Activated CD8-positive, alpha-beta T cell treated with anti-CD3 and anti-CD28 coated beads, Interleukin-2, amount 10 ng/mL, durations not matched to agents 7 days and 5 days (primary cell): ENCODE results near the gene PITPNB. TPM values are rescaled to one million over a fixed set of nuclear protein-coding genes. Genes with fewer than 3 reads are reported as not detected.

Source experiments
- ATAC-seq: fragments of 150-1000 bp; cut with Tn5 transposase; one replicate; pipeline ENCODE4 v1.10.0; 2021; ENCODE audit warnings: moderate library complexity
- CTCF ChIA-PET: fragments of 350-600 bp; sonication (Branson Sonifier 250); formaldehyde crosslinking; loops from one replicate; lab custom pipeline; 2021; ENCODE audit warnings: antibody characterized with exemption; lab: Charles Lee
- POLR2A ChIA-PET: fragments of 350-600 bp; sonication (Branson Sonifier 250); formaldehyde crosslinking; loops from one replicate; lab custom pipeline; 2021; ENCODE audit warnings: antibody characterized with exemption; lab: Charles Lee
- DNase-seq: peaks from one replicate; pipeline ENCODE4 v3.0.0-alpha.2; 2020
- H3K27ac Mint-ChIP-seq: one replicate; pipeline ENCODE4 v1.8.0; 2021; ENCODE audit warnings: mild to moderate bottlenecking, mixed read lengths
- H3K27me3 Mint-ChIP-seq: one replicate; pipeline ENCODE4 v1.8.0; 2021; ENCODE audit warnings: low read depth, mixed read lengths
- H3K36me3 Mint-ChIP-seq: one replicate; pipeline ENCODE4 v1.8.0; 2021; ENCODE audit warnings: low read depth, mixed read lengths
- H3K4me1 Mint-ChIP-seq: one replicate; pipeline ENCODE4 v1.8.0; 2021; ENCODE audit warnings: low read depth, mixed read lengths
- H3K4me3 Mint-ChIP-seq: one replicate; pipeline ENCODE4 v1.8.0; 2021; ENCODE audit warnings: mild to moderate bottlenecking, mixed read lengths
- H3K9me3 Mint-ChIP-seq: one replicate; pipeline ENCODE4 v1.8.0; 2022; ENCODE audit warnings: mixed read lengths; ENCODE audit not compliant: insufficient read depth
- microRNA-seq: library from miRNA; unstranded; fragments of <30 nt; microRNA quantifications from one replicate; pipeline ENCODE4 v1.2.0, GENCODE V29; 2022
- total RNA-seq, 2 experiments: library from RNA; stranded (reverse); gene quantifications; one replicate each; pipeline ENCODE4 v1.2.3, GENCODE V29; 2021

PITPNB gene
- total RNA-seq, 2 experiments from 2014 or later: 78.7 to 84.1 TPM

DNA sequence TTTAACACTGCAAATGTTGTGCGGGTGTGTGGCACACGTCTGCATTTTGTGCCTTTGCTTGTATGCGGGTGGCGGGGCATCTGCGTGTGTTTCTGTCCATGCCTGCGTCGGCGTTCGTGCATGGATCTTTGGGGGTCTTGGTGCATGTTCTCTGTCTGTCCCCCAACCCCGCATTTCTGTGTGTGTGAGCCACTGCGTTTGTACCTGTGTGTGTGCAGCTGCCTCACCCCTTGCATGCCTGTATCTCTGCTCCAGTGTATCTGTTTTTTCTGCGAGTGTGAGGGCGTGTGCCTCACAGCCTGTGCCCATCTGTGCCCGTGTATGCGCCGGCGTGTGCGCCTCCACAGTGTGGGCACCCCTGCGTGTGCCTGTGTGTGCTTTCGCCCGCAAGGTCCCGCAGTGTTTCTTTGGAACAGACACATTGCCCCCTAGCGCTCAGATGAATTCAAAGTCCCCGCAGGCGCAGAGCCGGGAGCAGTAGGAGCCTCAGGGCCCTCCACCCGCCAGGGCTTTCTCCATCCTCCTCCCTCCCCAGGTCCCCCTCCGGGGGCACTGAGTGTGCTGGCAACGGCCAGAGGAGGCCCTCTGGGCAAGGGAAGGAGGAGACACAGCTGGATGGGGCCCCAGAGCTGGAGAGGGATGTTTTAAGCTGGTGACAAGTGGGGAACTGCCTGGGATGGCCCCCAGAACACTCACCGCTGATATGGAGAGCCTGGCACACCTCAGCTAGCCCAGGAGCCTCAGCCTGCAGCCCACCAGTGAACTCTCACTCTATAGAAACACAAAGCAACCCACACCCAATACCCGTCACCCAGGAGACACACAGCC is 114.4 kb downstream of the PITPNB start:
- peaks cover 8% of the 10 kb centered on the region for H3K4me1 Mint-ChIP-seq
- no peaks in the 10 kb centered on the region for H3K9me3 Mint-ChIP-seq
- H3K27ac Mint-ChIP-seq: no peak overlapping the region
- POLR2A ChIA-PET: no interaction called here
- CTCF ChIA-PET: interaction anchor here (1.4 kb wide), 1 partner anchor 1125 kb away, joined by 4 read pairs; no protein-coding TSS in a partner anchor
- no peaks in the 10 kb centered on the region for H3K36me3 Mint-ChIP-seq
- no peak overlapping the region for H3K4me3 Mint-ChIP-seq
- H3K27me3 Mint-ChIP-seq: peaks cover 32% of the 10 kb centered on the region
- ATAC-seq (peak; percentile 38), DNase-seq (peak; percentile 66)

GRCh38 chr22:27803841-27804415 is 115.1 kb downstream of the PITPNB start:
- POLR2A ChIA-PET: no interaction called here
- H3K27me3 Mint-ChIP-seq: peaks cover 32% of the 10 kb centered on the region
- no peak overlapping the region for H3K27ac Mint-ChIP-seq
- CTCF ChIA-PET: no interaction called here
- H3K9me3 Mint-ChIP-seq: no peaks in the 10 kb centered on the region
- H3K36me3 Mint-ChIP-seq: no peaks in the 10 kb centered on the region
- no peak for ATAC-seq
- no peak overlapping the region for H3K4me3 Mint-ChIP-seq
- no peak for DNase-seq
- H3K4me1 Mint-ChIP-seq: peaks cover 8% of the 10 kb centered on the region

GRCh38 chr22:27802346-27803073 is 116.5 kb downstream of the PITPNB start:
- Mint-ChIP-seq H3K36me3 (no peaks in the 10 kb centered on the region), H3K27ac (no peak overlapping the region), H3K9me3 (no peaks in the 10 kb centered on the region), H3K4me1 (peaks cover 8% of the 10 kb centered on the region), H3K27me3 (peaks cover 33% of the 10 kb centered on the region), H3K4me3 (peak overlapping the region; percentile 71)
- ATAC-seq: no peak
- no peak for DNase-seq
- ChIA-PET POLR2A (no interaction called here), CTCF (no interaction called here)

Small RNA genes lying within 50 kb of the gene (microRNA-seq; reads per million reads assigned to microRNA genes)
- gene MIR3199-1 (not detected), gene MIR3199-2 (not detected)

Other genes starting within 250 kb of the PITPNB start
- under 1 TPM; 0.11 to 0.13 TPM for gene MN1, start 117.5 kb downstream of the PITPNB start, total RNA-seq